GM20000 (cell line): Measurements from ENCODE around the gene LCAT.

Source experiments
- DNase-seq: peaks from one replicate; pipeline ENCODE4 v3.0.0; 2012; ENCODE audit warnings: low spot score
- TF ChIP-seq, protein P1 (sequence below): IDR thresholded peaks from 2 replicates; pipeline ENCODE4 v1.5.1; 2012; ENCODE audit warnings: mild to moderate bottlenecking, control low read depth; ENCODE audit errors: extremely low read depth, missing control alignments

Gene LCAT

GRCh38 chr16:67936880-67937605 lies 6.9 kb downstream of the LCAT start:
- TF ChIP-seq, protein P1, sequence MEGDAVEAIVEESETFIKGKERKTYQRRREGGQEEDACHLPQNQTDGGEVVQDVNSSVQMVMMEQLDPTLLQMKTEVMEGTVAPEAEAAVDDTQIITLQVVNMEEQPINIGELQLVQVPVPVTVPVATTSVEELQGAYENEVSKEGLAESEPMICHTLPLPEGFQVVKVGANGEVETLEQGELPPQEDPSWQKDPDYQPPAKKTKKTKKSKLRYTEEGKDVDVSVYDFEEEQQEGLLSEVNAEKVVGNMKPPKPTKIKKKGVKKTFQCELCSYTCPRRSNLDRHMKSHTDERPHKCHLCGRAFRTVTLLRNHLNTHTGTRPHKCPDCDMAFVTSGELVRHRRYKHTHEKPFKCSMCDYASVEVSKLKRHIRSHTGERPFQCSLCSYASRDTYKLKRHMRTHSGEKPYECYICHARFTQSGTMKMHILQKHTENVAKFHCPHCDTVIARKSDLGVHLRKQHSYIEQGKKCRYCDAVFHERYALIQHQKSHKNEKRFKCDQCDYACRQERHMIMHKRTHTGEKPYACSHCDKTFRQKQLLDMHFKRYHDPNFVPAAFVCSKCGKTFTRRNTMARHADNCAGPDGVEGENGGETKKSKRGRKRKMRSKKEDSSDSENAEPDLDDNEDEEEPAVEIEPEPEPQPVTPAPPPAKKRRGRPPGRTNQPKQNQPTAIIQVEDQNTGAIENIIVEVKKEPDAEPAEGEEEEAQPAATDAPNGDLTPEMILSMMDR: no peak
- peak; percentile 91 for DNase-seq

- peak; percentile 49 for DNase-seq
- TF ChIP-seq, protein P1: no peak
Measured at GRCh38 chr16:67936124-67936879, 7.6 kb downstream of the LCAT start, which contains the start of gene PSMB10. TSS of gene PSMB10 (minus strand) at chr16:67936850. CDS start at chr16:67936749, 101 bp downstream.

GRCh38 chr16:67935402-67936123 lies 8.4 kb downstream of the LCAT start:
- peak; percentile 96 for DNase-seq
- TF ChIP-seq, protein P1: no peak

DNA sequence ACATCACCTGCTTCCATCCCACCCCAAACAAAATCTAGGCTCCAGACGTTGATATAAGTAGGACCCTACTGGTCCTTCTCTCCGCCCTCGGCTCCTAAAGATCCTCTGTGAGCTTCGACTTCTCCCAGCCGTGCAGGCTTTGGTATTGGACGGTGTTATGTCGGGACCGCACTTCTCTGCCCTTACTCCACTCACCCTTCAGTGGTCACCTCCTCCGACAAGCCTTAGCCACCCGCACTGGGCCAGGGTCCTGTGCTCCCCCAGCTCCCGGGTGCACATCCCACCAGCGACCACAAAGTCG lies 8.9 kb downstream of the LCAT start:
- TF ChIP-seq, protein P1: no peak
- DNase-seq: no peak

GRCh38 chr16:67934306-67935100 lies 9.4 kb downstream of the LCAT start:
- DNase-seq: no peak
- TF ChIP-seq, protein P1: no peak

- DNase-seq: no peak
- TF ChIP-seq, protein P1: no peak
Measured at GRCh38 chr16:67933805-67934204, 10.1 kb downstream of the LCAT start.
